Activated gamma-delta T cell treated with anti-CD3 and anti-CD28 coated beads, Interleukin-2, amount 50 U/mL, for 16 hours (primary cell): ENCODE measurements around the gene HM13.
"Not testable (repeated sequence)": the region's sequence is repeated elsewhere in the genome, so short reads cannot be mapped to it uniquely, and the experiment has no call there.

Experiments used
- DNase-seq: peaks from one replicate; pipeline ENCODE4 v3.0.0-alpha.2; 2020; ENCODE audit warnings: low read depth

Gene HM13

DNA sequence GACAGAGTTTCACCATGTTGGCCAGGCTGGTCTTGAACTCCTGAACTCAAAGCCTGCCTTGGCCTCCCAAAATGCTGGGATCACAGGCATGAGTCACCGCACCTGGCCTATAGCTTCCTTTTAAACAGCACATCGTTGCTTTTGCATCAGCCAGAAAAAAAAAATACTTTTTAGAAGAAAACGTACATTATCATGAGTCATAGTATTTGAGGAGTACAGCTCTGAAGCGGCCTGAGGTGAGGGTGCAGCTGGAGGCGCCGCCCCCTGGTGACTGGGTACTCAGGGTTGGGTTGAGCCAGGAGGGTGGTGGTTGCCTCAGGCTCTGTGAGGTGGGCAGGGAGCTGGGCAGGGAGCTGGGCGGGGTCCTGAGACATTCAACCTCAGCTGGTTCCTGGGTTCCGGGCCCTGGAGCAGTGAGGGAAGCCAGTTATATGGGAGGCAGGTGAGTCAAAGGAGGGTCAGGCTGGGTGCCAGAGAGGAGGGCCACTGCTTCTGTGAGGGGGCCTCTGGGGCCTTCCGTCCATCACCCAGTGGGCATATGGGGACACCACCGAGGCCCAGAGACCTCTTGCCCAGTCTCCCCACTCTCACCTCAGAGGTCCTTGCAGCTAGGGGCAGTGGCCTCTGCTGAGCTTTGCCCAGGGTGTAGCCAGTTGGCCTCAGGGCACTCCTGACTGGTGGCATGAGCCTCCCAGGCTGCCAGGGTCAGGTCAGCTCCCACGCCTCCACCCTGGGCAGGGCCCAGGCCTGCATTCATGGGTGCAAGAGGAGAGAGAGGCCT is 79.2 kb downstream of the HM13 start:
- DNase-seq, result no peak

DNA sequence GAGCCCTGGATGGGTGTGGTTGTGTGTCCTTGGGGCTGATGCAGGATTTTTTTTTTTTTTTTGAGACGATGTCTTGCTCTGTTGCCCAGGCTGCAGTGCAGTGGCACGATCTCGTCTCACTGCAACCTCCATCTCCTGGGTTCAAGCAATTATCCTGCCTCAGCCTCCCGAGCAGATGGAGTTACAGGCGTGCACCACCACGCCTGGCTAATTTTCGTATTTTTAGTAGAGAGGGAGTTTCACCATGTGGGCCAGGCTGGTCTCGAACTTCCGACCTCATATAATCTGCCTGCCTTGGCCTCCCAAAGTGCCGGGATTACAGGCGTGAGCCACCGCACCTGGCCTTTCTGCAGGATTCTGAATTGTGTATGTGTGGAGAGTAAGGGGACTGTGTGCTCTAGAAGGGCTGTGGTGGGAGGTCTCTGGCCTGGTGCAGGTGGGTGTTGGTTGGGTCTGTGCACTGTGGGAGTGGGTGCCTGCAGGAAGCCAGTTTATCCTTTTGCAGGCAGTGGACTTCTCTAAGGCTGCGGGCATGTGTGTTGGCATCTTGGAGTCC is 79.8 kb downstream of the HM13 start:
- DNase-seq, result no peak

DNA sequence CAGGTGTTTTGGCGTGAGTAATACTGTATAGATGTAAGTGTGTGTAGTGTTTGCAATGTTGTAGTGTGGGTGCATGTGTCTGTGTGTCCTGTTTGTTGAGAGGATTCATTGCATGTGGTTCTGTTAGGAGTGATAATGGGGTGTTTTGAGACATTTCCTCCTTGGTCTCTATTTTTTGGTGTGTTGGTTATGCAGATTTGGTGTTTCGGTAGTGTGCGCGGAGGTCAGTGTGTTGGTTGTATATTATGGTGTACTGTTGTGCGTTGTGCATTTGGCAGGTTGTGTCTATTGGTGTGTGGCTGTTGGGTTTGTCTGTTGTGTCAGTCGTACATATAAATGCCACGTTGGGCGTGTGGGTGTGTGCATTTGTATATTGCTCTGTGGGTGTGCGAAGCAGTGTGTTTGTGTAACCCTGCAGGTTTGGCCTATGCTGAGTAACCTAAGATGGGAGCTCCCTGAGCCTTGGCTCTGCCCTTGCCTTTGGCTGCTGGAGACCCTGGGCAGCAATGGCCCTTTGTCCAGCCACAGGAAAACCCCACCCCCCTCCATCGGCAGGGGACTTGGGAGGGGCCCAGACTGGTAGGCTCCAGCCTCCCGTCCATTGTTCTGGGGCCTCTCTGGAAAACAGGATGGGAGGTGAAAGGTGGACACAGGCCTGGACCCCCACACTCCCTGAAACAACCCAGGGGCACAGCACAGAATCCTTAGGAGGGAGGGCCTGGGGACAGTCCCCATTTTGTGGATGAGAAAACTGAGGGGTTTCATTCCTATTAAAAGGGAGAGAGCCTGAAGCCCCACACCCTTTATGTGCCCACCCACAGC is 80.5 kb downstream of the HM13 start:
- DNase-seq, result no peak

DNA sequence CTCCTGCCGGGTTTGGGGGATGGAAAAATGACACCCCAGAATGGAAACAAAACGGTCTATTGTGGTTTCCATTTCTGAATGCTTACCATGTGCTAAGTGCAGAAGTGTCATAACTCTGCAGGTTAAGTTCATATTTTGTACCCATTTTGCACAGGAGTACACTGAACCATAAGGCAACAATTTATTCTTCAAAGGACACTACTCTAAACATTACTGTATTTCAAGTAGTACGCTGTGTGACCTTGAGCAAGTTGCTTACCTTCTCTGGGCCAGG is 81.1 kb downstream of the HM13 start:
- no peak for DNase-seq

DNA sequence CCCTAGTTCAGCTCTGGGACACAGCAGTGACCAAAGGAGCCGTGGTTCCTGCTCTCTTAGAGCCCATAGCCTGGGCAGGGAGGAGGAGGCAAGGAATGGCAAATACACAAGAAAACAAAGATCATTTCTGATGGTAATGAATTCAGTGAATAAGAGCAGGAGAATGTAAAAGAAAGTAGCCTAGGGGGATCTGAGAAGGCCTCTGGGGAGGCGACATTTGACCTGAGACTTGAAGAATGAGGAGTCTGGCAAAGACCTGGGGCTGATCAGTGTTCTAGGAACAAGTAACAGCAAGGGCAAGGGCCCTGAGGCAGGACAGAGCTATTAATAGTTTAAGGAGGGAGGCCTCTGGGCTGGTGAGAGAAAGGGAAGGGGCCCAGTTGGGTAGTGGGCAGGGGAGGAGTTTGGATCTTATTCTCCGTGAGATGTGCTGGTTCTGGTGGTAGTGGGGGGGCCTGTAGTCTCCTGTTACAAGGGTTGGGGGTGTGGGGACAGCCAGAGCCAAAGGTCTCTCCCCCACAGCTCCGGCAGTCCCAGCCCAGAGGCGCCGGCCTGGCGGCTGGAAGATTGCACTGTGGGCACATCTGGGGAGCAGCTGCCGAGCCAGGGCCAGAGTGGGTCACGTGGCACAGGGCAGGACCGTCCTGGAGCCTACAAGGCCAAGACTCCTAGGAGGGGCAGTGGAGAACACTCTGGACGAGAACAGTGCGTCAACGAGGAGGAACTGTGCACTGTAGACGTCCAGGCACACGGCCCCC is 81.6 kb downstream of the HM13 start:
- no peak for DNase-seq

DNA sequence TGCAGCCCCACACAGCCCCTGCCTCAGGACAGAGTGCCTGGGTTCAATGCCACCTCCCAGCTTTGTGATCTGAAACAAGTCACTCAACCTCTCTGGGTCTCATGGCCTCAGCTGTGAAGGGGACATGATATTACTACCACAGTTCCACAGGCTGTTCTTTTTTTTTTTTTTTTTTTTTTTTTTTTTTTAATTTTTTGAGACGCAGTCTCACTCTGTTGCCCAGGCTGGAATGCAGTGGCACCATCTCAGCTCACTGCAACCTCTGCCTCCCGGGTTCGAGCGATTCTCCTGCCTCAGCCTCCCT is 82.1 kb downstream of the HM13 start:
- DNase-seq, result not testable (repeated sequence)

DNA sequence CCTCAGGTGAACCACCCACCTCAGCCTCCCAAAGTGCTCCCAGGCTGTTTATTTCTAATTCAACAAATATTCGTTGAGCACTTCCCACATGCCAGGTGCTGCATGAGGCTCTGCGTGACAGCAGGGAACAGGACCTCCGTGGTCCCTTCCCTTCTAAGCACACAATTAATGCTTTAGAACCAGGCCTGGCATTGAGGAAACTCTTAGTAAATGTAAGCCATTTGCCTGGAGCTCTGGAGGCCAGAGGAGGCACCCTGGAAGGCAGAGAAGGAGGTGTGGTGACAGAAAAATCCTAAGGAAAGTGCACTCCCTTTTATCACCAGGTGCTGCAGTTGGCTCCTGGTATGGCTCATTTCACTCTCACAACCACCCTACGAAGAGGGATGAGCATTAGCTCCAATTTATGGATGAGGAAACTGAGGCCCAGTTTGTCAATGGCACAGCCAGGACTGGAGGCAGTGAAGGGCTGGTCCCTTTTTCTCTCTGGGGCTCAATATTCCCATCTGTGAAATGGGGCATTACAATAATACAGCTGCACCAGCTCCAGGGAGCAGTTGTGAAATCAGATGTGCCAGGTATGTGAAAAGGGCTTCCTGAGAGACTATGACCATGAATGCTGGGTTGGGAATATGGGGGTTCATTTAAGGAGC is 82.7 kb downstream of the HM13 start:
- no peak for DNase-seq

DNA sequence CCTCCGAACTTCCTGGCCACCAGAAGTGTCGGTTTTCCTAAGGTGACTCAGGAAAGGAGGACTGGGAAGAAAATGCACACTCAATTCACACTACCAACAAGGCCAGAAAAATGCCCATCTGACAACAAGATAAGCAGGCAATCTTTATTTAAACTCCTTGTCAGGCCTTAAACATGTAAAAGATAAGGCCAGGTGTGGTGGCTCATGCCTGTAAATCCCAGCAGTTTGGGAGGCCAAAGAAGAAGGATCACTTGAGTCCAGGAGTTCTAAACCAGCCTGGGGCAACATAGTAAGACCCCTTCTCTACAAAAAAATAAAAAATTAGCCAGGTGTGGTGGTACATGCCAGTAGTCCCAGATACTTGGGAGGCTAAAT is 83.2 kb downstream of the HM13 start:
- no peak for DNase-seq

DNA sequence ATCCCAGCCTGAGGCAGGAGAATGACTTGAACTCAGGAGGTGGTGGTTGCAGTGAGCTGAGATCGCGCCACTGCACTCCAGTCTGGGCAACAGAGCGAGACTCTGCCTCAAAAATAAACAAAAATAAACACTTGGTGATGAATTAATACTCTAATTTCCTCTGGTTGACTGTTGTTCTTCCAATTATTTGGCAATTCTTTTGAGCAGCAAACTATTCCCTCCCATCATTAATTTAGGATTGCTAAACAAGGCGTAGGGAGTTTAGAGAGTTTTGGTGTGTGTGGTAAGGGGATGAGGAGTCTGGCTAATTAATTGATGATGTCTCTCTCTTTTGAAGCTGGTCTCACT is 88.2 kb downstream of the HM13 start:
- DNase-seq, result no peak

DNA sequence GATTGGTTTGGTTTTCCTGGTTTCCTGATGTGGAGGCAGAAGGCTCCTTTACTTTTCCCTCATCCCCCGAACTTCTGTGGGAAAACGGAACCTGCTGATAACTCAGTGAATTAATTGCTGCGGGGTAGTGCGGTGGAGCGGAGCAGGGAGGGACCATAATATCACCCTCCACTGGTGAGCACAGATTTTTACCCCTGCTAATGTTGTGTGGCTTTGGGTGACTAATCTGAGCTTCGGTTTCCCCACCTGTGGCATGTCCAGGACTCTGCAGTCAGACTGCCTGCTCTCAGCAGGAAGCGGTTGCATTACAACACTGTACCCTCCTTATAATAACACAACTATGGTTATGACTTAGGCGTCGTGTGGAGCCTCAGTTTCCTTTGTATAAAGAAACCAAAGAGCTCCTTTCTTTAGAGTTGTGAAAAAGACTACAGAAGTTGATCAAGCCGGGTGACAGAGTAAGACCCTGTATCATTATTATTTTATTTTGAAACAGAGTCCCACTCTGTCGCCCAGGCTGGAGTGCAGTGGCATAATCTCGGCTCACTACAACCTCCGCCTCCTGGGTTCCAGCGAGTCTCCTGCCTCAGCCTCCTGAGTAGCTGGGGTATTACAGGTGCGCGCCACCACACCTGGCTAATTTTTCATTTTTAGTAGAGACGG is 88.7 kb downstream of the HM13 start:
- DNase-seq, result no peak

DNA sequence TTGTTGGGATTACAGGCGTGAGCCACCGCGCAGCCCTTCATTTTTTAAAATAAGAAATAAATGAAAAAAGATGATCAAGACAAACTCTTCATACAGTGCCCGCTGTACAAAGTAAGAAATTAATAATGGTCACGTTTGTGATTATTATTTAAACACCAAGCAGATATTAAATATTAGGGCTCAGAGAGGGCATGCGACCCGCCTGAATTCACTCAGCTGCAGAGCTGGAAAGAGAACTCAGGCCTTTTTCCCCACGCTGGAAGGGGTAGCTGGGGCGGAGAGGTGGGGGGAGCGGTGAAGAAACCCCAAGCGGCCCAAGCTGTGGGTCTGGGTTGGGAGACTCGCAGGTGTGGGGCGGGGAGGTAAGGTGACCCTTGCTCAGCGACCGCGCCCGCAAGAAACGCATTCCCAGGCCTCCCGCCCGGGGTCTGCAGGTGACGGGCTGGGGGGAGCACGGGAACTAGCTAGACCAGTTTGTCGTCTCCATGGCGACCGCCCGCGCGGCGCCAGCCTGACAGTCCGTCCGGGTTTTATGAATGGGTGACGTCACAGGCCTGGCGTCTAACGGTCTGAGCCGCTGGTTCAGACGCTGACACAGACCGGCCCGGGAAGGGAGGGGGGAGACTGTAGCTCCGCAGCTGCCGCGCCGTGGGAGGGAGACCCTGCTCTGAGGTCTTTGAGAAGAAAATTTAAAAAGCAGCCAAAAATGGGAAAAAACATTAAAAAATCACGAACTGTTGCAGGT is 89.8 kb downstream of the HM13 start:
- DNase-seq, result peak; percentile 56

DNA sequence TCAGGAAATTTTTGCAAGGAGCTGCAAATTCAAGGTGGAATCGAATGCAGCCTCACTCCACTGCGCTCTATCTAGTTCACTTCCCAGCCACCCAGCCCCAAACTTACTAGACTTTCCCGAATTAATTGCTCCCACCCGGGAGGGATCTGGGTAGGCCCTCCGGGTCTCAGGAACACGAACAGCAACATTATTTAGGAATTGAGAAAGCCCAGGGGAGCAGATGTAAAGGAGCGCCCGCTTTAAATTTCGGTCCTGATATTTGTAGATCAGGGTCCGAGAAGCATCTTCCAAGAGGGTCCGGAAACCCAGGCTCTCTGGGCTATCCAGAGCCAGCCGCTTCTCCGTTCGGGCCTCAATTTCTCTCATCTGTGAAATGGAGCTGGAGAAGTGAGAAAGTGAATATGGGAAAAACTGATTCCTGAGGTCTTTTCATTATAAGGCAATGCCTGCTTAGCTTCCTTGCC is 90.4 kb downstream of the HM13 start:
- DNase-seq, result no peak

DNA sequence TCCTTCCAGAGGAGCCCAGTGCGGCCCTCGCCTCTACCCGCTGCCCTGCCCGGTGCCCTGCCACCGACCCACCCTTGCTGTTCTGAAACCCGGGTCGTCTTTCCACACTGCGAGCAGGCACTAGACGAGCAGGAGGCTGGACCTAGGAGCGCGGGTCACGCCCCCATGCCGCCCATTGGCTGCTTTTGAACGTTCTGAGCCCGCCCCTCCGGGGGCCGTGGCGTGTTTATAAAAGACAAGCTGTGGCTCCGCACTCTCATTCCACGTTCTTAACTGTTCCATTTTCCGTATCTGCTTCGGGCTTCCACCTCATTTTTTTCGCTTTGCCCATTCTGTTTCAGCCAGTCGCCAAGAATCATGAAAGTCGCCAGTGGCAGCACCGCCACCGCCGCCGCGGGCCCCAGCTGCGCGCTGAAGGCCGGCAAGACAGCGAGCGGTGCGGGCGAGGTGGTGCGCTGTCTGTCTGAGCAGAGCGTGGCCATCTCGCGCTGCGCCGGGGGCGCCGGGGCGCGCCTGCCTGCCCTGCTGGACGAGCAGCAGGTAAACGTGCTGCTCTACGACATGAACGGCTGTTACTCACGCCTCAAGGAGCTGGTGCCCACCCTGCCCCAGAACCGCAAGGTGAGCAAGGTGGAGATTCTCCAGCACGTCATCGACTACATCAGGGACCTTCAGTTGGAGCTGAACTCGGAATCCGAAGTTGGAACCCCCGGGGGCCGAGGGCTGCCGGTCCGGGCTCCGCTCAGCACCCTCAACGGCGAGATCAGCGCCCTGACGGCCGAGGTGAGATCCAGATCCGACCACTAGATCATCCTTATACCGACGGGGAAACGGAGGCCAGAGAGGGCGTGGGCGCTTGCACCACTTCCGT is 91.0 kb downstream of the HM13 start, which contains the start of gene ID1:
ID1 (plus strand) TSS at position 259 of the 871 bp plus-strand sequence; CDS start at position 358, 99 bp downstream.
- DNase-seq, result peak; percentile 76

DNA sequence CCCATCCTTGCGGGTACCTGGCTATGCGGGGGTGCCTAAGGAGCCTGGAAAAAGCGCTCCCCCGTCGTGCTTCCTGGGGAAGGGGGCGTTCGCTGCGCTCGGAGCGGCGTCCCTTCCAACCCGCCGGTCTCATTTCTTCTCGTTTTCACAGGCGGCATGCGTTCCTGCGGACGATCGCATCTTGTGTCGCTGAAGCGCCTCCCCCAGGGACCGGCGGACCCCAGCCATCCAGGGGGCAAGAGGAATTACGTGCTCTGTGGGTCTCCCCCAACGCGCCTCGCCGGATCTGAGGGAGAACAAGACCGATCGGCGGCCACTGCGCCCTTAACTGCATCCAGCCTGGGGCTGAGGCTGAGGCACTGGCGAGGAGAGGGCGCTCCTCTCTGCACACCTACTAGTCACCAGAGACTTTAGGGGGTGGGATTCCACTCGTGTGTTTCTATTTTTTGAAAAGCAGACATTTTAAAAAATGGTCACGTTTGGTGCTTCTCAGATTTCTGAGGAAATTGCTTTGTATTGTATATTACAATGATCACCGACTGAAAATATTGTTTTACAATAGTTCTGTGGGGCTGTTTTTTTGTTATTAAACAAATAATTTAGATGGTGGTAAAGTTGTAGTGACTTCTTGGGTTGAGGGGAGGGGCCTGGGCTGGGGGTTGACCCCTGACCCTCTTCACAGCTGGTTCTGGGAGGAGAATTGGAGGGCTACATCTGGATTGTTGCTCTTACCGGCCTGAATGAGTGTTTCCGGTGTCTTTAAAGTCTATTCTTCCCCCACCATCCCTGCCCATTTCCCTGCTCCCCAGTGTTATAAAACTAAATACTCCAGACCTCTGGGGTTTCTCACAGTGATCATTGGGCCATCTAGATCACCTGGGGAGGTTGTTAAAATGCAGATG is 91.9 kb downstream of the HM13 start:
- no peak for DNase-seq

DNA sequence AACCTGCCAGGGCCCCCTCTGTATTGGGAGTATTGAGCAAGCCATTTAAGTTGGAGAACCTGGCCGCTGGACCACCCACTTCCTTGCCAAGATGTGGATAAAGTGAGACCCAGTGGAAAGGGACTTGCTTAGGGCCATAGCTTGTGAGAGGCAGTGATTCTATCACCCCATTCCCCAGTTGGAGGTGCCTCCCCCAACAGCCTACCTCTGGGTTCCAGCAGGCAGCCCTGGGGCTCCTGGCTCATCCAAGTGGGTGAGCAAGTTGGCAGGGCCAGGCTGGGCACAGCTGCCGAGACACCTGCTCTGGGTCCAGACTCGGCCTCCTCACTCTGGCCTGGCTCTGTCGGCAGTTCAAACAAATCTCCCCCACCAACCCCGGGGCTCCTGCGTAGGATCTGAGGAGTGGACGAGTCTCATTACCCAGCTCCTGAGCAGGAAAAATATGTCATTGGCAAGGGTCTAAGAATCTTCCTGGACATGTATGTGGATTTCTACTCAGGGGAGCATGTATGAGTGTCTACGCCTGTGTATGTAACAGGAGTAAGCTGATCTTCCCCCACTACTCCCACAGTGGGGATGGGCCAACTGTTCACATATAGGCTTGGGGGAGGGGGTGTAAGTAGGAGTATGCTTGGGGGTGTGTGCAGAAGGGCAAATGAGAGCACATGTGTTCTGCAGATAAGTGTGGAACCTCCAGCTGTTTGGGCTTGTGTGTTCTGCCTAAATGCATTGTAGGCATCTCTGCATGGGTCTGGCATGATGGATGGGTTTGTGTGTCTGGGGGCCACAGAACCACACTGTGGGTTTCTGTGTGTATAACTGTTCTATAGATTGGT is 92.8 kb downstream of the HM13 start:
- DNase-seq, result no peak

DNA sequence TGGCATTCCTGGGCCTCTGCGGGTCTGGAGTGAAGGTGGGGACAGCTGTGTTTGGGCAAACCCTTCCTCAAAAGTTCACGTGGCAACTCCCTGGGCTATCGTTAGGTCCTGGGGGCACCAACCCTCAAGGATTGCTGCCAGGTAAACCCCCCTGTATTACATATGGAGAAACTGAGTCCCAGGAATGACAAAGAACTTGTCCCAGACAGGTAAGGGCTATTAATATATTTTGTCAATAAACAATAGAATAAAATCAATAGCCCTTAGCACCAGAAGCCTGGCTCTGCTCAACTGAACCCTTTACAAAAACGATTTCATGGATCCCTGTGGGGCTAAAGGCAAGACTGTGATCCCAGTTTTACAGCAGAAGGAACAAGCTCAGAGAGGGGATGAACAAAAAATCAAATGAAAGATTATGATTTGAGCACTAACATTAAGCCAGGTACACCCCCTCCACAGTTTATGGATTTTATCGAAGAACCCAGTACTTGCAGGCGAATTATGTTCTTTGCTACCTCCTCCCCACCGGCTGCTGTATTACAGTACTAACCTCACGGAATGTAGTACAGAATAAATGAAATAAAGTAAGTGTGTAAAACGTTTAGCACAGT is 93.5 kb downstream of the HM13 start:
- DNase-seq, result no peak

DNA sequence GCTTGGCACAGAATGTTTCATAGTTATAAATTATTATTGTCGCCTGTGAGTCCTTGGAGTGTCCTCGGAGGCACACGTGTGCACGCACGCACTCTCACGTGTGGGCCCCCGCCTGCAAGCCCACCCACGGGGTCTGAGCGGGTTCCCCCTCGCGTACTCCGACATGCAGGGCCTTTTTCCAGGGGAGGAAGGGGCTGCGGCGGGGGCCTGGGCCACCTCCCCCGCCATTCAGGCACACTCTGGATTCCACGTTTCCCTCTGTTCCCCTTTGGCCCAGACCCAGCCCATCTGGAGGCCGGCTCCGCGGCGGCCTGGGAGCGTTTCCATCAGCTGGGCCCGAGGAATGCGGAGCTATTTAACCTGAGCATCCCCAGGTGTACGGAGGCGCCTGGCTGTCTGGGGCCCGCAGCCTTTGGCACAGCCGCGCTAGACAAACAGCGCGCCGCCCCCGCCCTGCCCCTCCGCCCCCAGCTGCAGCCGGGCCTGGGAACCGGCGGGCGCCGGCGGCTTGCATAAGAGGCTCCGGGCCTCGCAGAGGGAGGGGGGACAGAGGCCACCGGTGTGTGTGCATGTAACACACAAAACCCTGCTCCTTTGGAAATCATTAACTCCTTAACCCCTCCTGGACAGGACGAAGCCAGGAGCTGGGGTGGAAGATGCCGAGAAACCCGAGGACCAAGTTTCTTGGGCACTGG is 94.2 kb downstream of the HM13 start:
- no peak for DNase-seq
